Right hindlimb (tissue), 1 donor: Measurements from ENCODE around the gene PUS7L.
"Not testable (repeated sequence)": the region's sequence is repeated elsewhere in the genome, so short reads cannot be mapped to it uniquely, and the experiment has no call there.

Experiments
- DNase-seq: peaks from one replicate; pipeline ENCODE4 v3.0.0-alpha.2; 2018

PUS7L gene, protein sequence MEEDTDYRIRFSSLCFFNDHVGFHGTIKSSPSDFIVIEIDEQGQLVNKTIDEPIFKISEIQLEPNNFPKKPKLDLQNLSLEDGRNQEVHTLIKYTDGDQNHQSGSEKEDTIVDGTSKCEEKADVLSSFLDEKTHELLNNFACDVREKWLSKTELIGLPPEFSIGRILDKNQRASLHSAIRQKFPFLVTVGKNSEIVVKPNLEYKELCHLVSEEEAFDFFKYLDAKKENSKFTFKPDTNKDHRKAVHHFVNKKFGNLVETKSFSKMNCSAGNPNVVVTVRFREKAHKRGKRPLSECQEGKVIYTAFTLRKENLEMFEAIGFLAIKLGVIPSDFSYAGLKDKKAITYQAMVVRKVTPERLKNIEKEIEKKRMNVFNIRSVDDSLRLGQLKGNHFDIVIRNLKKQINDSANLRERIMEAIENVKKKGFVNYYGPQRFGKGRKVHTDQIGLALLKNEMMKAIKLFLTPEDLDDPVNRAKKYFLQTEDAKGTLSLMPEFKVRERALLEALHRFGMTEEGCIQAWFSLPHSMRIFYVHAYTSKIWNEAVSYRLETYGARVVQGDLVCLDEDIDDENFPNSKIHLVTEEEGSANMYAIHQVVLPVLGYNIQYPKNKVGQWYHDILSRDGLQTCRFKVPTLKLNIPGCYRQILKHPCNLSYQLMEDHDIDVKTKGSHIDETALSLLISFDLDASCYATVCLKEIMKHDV

GRCh38 chr12:43758728-43759563 is at the start of gene PUS7L, which contains the start of gene IRAK4:
PUS7L (minus strand) TSS chr12:43758790; CDS start chr12:43755245, 3,545 bp downstream.
IRAK4 (plus strand) TSS chr12:43758951; CDS start chr12:43768112, 9,161 bp downstream.
- peak; percentile 96 for DNase-seq

DNA sequence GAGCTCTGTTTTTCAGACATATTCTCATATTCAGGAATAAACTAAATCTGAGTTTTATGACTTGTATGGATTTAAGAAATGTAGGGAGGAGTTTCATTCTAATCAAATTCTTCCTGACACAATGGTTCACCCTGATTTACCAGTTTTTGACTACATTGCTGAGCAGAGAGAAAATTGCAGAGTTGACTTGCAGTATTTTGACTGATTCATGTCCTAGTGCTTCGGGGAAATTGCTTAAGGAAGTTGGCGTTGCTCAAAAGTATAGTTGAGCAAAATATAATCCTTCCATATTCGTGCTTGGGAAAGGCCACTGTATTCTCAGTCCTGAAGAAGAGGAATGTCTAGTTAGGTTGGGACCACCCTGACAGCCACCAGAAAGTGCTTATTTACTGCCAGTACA is 48.8 kb upstream of the PUS7L start:
- no peak for DNase-seq

GRCh38 chr12:43806737-43807072 is 48.1 kb upstream of the PUS7L start:
- DNase-seq: no peak

- peak; percentile 95 for DNase-seq
These were observed 47.5 kb upstream of the PUS7L start, which contains the start of gene TWF1 for GRCh38 chr12:43805860-43806736. TWF1 (minus strand) TSS chr12:43806317; CDS start chr12:43806245, 72 bp downstream.

GRCh38 chr12:43805149-43805859 is 46.7 kb upstream of the PUS7L start:
- no peak for DNase-seq

GRCh38 chr12:43797561-43798217 is 39.1 kb upstream of the PUS7L start:
- no peak for DNase-seq

- DNase-seq: no peak
These were observed 37.2 kb upstream of the PUS7L start for GRCh38 chr12:43795716-43796280.

DNA sequence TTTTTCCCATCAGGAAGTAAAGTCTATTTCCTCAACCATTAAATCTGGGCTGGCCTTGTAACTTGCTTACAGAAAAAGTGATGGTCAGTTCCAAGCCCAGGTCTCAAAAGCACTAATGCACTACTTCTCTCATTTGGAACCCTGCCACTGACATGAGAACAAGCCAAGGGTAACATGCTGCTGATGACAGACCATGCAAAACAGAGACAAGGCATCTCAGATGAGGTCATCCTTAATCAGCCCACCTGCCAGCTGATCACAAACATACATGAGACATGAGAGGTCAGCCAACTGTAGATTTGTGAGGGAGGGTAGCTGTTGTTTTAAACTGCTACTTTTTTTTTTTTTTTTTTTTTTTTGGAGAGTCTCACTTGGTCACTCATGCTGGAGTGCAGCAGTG is 31.4 kb upstream of the PUS7L start:
- peak; percentile 55 for DNase-seq

- no peak for DNase-seq
These were observed 28.5 kb upstream of the PUS7L start for GRCh38 chr12:43786899-43787693.

DNA sequence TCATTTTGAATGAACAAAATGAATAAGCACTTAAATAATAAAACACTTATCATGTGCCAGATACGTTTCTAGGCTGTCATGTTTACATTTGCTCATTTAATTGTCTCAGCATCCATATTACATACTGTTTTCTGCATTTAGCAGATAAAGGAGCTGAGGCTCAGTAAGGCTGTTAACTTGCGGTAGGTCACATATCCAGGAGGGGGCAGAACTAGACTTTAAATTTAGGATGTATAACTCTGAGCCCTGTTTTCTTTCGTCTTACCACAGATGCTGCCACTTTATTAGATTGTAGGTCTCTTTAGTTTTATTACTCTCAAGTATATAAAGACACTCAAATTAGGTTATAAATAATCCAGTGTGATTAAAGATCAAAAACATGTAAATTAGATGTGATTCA is 17.9 kb upstream of the PUS7L start:
- no peak for DNase-seq

DNA sequence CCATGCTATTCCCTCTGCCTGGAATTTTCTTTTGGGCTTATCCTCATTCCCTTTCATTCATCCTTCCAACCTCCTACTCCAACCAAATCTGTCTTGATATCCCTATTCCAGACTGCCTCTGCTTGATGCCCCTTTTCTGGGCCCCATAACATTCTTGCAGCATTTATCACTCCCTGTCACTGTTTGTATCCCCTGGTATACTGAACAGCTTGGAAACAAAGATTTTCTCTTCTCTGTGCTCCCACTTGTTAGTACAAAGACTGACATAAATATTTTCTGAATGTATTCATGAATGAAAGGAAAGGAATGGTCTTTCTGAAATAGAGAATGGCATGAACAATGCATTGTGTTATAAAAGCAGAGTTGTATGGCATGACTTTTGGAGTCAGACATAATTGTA is 7.7 kb upstream of the PUS7L start:
- no peak for DNase-seq

- DNase-seq: no peak
These were observed 5.9 kb upstream of the PUS7L start for GRCh38 chr12:43764528-43764927.

- no peak for DNase-seq
These were observed 5.2 kb upstream of the PUS7L start for GRCh38 chr12:43763769-43764168.

DNA sequence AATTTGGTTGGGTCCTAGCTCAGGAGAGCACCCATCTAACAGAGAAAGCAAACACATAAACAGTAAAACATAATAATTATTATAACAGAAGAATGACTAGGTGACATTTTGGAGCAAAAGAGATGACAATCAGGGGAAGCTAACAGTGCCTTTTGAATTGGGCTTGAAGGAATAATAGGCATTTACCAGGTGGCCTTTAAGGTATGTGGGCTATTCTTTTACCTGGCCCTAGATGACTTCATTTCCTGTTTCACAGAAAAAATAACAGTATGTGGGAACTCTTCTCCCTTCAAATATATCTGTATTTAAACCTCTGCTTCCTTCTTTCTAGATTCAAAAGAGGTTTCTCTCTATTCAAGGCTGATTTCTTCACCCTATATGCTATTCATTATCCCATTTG is 4.0 kb upstream of the PUS7L start:
- DNase-seq: no peak

- no peak for DNase-seq
These were observed 2.9 kb upstream of the PUS7L start for GRCh38 chr12:43761500-43761899.

DNA sequence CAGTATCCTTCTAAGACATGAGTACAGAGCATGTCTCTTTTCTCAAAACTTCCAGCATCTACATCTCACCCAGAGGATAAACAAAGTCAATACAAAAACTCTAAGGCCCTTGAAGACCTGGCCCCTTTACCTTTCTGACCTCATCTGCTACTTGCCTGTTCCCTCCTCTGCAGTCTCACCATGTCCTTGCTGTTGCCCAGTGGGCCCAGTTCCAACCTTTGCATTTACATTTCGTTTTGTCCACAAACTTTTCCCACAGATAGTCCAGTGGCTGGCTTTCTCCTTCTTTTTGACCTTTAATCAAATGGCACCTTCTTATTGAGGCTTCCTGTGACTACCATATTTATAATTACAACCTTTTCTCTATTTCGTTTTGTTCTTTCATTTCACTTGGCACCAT is 1.8 kb upstream of the PUS7L start:
- no peak for DNase-seq

DNA sequence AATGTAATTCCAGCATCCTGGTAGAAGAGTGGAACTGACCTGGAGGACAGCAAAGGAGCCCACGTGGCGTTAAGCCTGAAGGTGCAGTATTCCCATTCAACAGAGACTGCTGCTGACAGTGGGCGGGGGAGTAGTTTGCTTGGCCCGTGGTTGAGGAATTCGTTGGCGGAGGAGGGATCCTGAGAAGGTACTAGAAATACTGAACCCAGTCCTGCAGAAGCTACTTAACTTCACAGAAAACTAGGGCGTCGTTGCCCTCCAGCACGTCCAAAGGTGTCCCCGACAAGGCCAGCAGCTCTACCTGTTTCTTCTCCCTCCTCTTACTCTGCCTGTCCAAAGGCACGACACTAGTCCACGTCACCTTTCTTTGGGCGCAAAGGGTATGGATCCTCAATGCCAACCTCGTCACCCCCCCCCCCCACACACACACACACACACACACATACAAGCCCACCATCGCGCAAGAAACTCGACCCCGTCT is 303 bp downstream of the PUS7L start:
- no peak for DNase-seq

DNA sequence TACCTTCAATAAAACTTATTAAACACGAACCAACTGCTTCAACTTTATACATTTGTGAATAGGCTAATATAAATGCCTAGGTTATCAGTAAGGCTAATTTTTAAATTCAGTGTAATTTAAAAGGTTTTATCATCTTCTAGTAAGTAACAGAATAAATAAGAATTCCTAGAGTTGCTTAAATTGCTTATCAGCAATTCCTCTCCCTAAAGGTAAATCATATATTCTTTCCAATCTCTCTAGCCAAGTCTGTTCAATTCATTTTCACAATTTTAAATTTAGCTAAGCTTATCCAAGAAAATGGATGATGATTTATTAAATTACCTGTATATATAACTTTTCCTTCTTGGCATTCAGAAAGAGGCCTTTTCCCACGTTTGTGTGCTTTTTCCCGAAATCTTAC is 4.6 kb downstream of the PUS7L start:
- DNase-seq: no peak

- DNase-seq: not testable (repeated sequence)
These were observed 7.2 kb downstream of the PUS7L start for GRCh38 chr12:43751360-43751759.

DNA sequence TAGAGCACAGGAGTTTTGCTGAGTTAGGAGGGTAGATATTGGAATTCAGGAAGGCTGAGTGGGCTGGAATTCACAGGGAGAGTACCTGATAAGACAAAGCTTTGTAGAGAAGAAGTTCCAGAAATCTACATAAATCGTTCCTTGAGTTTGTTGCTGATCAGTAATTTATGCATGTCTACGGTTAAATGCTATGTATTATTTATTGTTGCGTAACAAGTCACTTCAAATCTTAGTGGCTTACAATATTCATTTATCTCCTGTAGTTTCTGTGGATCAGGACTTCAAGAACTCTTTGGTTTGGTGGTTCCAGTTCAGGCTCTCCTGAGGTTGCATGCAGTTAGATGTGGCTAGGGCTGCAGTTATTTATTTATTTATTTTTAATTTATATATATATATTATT is 7.8 kb downstream of the PUS7L start:
- no peak for DNase-seq
